Gastrocnemius medialis (tissue), 4 donors: ENCODE results near the gene PARN. TPM values are rescaled to one million over a fixed set of nuclear protein-coding genes. Genes with fewer than 3 reads are reported as not detected.
"Not testable (repeated sequence)": the region's sequence is repeated elsewhere in the genome, so short reads cannot be mapped to it uniquely, and the experiment has no call there.

ENCODE experiments used
- ATAC-seq, 2 donors: fragments of 150-250 bp; one replicate each; pipeline ENCODE4 v1.9.1; 2016
- DNase-seq, 2 donors: peaks; one replicate each; pipeline ENCODE4 v3.0.0-alpha.2; 2019
- H3K27ac ChIP-seq, 4 donors: fragments of 200-600 bp; sonication (generic); 1 replicate in 1 of 4; 2 replicates in 3 of 4; pipeline ENCODE4 v1.5.1; 2016 to 2018; ENCODE audit warnings: mild to moderate bottlenecking in 2 of 4, moderate library complexity in 1 of 4
- H3K27me3 ChIP-seq, 3 donors: fragments of 200-600 bp; sonication (generic) in 2 of 3; 1 replicate in 1 of 3; 2 replicates in 2 of 3; pipeline versions ENCODE4 v1.5.1 to v1.6.0; 2016 to 2019; ENCODE audit warnings: mild to moderate bottlenecking in 1 of 3, moderate library complexity in 1 of 3
- H3K36me3 ChIP-seq, 2 donors: fragments of 200-600 bp; sonication (generic) in 1 of 2; one replicate each; pipeline ENCODE4 v1.5.1; 2017 to 2018
- H3K4me1 ChIP-seq, 2 donors: fragments of 200-600 bp; sonication (generic) in 1 of 2; one replicate each; pipeline ENCODE4 v1.5.1; 2016 to 2017; ENCODE audit warnings: mild to moderate bottlenecking in 2 of 2
- H3K4me3 ChIP-seq, 4 donors: fragments of 200-600 bp; sonication (generic) in 3 of 4; 1 replicate in 1 of 4; 2 replicates in 3 of 4; pipeline ENCODE4 v1.5.1; 2016 to 2019; ENCODE audit warnings: mild to moderate bottlenecking in 2 of 4
- H3K9me3 ChIP-seq, 3 donors: fragments of 200-600 bp; sonication (generic) in 2 of 3; 1 replicate in 1 of 3; 2 replicates in 2 of 3; pipeline ENCODE4 v1.5.1; 2016 to 2019
- POLR2A ChIP-seq, 2 donors: fragments of 450-650 bp; IDR thresholded peaks; one replicate each; pipeline ENCODE4 v1.6.1; 2017; ENCODE audit warnings: antibody characterized with exemption in 2 of 2, mild to moderate bottlenecking in 2 of 2, moderate library complexity in 2 of 2
- in situ Hi-C, 4 donors: fragments of 200-750 bp; cut with MboI; loops; one replicate each; pipeline versions ENCODE4 v1.15.0 to v1.8.0; 2017; ENCODE audit warnings: low sequenced_read_pairs in 4 of 4
- intact Hi-C: fragments of 100-400 bp; cut with DNase I; formaldehyde crosslinking; loops from one replicate; pipeline ENCODE4 v1.15.1; 2023; ENCODE audit warnings: low total_unique reads
- total RNA-seq, 4 donors: library from RNA; depleted of rRNA; stranded (reverse); fragments of >200 nt; gene quantifications; one replicate each; pipeline versions ENCODE4 v1.1.0 to v1.2.3, GENCODE V29; 2016
- TF ChIP-seq, protein P1 (sequence below), 5 experiments: fragments of 450-650 bp in 3 of 5; fragments of 200-600 bp in 2 of 5; sonication (generic) in 2 of 5; IDR thresholded peaks in 4 of 5; conservative IDR thresholded peaks in 1 of 5; 1 replicate in 4 of 5; 2 replicates in 1 of 5; pipeline ENCODE4 v1.5.1; 2016 to 2019; ENCODE audit warnings: antibody characterized with exemption in 5 of 5, mild to moderate bottlenecking in 3 of 5, moderate library complexity in 3 of 5

PARN gene
- total RNA-seq, 4 donors from 2014 or later: 18.8 to 44.9 (median 31.2) TPM

DNA sequence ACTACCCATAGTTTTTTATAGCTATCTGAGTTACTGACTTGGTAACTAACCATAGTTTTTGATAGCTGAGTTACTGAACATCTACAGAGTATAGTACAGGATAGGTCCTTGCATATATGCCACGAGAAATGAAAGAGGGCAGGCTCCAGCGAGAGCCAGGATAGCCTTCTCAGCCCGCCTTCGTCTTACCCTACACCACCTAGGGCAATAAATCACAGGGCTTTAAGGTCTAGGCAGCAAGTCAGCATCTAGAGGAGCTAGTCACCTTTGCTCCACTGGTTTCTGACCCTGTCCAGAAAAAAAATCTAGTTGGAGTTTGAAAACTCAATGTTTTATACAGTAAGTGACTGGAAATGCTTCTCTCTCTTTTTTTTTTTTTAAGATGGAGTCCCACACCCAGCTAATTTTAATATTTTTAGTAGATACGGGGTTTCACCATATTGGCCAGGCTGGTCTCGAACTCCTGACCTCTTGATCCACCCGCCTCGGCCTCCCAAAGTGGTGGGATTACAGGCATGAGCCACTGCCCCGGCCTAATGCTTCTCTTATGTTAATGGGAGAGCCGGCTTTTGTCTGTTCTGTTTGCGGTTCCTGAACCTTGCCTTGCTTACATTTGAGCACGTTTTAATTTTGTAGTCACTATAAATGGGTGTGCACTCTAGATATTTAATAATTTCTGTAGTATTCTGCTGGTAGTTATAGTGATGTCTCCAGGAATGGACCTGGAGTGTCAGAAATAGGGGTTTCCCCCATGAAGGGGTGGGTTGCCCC, 5.5 kb upstream of the PARN start:
- in situ Hi-C loops: no loop called here
- H3K9me3 ChIP-seq: no peaks in the 10 kb centered on the region
- H3K4me1 ChIP-seq: peaks cover 34 to 35% of the 10 kb centered on the region in 2 donors
- H3K36me3 ChIP-seq: peaks cover 0 to 7% of the 10 kb centered on the region in 2 donors
- no peaks in the 10 kb centered on the region for H3K27me3 ChIP-seq
- no peak for TF ChIP-seq POLR2A (IDR thresholded peaks at IDR 0.05)
- TF ChIP-seq, protein P1, sequence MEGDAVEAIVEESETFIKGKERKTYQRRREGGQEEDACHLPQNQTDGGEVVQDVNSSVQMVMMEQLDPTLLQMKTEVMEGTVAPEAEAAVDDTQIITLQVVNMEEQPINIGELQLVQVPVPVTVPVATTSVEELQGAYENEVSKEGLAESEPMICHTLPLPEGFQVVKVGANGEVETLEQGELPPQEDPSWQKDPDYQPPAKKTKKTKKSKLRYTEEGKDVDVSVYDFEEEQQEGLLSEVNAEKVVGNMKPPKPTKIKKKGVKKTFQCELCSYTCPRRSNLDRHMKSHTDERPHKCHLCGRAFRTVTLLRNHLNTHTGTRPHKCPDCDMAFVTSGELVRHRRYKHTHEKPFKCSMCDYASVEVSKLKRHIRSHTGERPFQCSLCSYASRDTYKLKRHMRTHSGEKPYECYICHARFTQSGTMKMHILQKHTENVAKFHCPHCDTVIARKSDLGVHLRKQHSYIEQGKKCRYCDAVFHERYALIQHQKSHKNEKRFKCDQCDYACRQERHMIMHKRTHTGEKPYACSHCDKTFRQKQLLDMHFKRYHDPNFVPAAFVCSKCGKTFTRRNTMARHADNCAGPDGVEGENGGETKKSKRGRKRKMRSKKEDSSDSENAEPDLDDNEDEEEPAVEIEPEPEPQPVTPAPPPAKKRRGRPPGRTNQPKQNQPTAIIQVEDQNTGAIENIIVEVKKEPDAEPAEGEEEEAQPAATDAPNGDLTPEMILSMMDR (IDR thresholded peaks at IDR 0.05 in 4 of 5, conservative IDR thresholded peaks at IDR 0.05 in 1 of 5): no peak
- intact Hi-C loops: no loop called here
- no peak overlapping the region for H3K4me3 ChIP-seq
- ATAC-seq (no peak), DNase-seq (no peak)
- peak overlapping the region in 3 of 4 donors; percentile 23 to 57 (median 54) for H3K27ac ChIP-seq

DNA sequence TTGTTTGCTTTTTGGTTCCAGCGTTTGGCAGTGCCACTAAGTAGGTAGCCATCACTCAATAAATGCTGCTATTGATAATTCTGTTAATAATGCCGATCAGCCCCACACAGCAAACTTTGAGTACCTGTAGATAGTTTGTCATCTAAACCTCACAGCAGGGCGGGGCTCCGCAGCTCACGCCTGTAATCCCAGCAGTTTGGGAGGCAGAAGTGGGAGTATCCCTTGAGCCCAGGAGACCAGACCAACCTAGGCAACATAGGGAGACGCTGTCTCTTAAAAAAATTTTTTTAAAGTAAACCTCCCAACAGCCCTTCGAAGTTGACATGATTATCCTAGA, 4.3 kb upstream of the PARN start:
- peaks cover 0 to 7% of the 10 kb centered on the region in 2 donors for H3K36me3 ChIP-seq
- H3K9me3 ChIP-seq: no peaks in the 10 kb centered on the region
- DNase-seq (no peak), ATAC-seq (no peak)
- intact Hi-C loops (loop anchor here (5.0 kb wide), 3 partner anchors 332 to 712 kb away; partner anchors contain the start of gene ERCC4), in situ Hi-C loops (no loop called here)
- H3K4me3 ChIP-seq: peak overlapping the region; percentile 90 to 97 (median 96)
- peaks cover 36 to 38% of the 10 kb centered on the region in 2 donors for H3K4me1 ChIP-seq
- H3K27me3 ChIP-seq: no peaks in the 10 kb centered on the region
- peak overlapping the region; percentile 98 to 99 (median 98) for H3K27ac ChIP-seq
- TF ChIP-seq, protein P1 (IDR thresholded peaks at IDR 0.05 in 4 of 5, conservative IDR thresholded peaks at IDR 0.05 in 1 of 5): no peak
- TF ChIP-seq POLR2A (IDR thresholded peaks at IDR 0.05): no peak

DNA sequence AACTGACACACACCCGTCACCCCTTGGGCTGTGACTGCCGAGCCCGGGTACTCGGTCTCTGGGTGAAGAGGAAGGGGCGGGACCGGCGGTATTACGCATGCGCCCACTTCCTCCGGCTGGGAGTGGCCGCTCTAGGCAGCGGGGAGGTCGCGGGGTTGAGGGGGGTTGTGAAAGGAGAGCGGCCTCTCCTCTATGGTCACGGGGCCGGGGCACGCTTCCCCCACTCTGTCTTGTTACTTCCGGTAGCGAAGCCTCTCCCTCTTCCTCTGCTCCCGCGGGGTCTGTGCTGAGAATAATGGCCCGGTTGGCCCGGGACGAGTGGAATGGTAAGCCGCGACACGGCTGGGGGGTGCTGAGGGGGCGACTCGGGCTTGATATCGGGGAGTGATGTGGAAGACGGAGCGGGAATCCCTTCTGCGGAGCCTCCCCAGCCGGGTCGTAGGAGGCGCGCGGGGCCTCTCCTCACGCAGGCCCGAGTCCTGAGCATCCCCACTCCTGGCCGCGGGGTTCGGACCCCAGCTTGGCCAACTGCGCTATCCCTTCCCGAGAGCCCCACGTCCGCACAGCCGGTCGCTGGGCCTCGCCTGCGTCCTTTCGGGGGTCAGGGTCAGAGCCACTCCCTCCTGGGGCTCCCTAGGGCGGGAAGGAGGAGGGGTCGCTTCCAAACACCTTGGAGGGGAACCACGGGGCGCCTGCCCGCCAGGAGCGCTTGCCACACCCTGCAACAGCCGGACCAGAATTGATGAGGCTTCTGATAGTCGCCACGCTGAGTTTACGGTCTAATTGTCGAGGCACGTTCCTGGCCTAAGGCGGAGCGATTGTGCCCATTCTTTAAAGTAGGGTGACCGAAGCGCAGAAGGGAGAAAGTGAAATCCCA, 2.9 kb upstream of the PARN start, which contains the start of gene BFAR:
Gene BFAR, plus strand, starts transcription at position 259 of the 877 bp plus-strand sequence. CDS start 11,396 bp downstream, outside the sequence.
- peak; percentile 84 to 85 for ATAC-seq
- Histone ChIP-seq H3K4me3 (peak within 1 kb of the TSS; percentile 90 to 97 (median 96)), H3K4me1 (peaks cover 44 to 45% of the 10 kb centered on the region in 2 donors), H3K27me3 (no peaks in the 10 kb centered on the region), H3K36me3 (peaks cover 0 to 6% of the 10 kb centered on the region in 2 donors), H3K9me3 (no peaks in the 10 kb centered on the region), H3K27ac (peak within 1 kb of the TSS; percentile 98 to 99 (median 98))
- TF ChIP-seq, protein P1 (IDR thresholded peaks at IDR 0.05 in 4 of 5, conservative IDR thresholded peaks at IDR 0.05 in 1 of 5): no peak
- peak; percentile 99 for TF ChIP-seq POLR2A (IDR thresholded peaks at IDR 0.05)
- DNase-seq: peak; percentile 99
- intact Hi-C loops (loop anchor here (5.0 kb wide), 3 partner anchors 331 to 711 kb away; partner anchors contain the start of gene ERCC4), in situ Hi-C loops (no loop called here)

DNA sequence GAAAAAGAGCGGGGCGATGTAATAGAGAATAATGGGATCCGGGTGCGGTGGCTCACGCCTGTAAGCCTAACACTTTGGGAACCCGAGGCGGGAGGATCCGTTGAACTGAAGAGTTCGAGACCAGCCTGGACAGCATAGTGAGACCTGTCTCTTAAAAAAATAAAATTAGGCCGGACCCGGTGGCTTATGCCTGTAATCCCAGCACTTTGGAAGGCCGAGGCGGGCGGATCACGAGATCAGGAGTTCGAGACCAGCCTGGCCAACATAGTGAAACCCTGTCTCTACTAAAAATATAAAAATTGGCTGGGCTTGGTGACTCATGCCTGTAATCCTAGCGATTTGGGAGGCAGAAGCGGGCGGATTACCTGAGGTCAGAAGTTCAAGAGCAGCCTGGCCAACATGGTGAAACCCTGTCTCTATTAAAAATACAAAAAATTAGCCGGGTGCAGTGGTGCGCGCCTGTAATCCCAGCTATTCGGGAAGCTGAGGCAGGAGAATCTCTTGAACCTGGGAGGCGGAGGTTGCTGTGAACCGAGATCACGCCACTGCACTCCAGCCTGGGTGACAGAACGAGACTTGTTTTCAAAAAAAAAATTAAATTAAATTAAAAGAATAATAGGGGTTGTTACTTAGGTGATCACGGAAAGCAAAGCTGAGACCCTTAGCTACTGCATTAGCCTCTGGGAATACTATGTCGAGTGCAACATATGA, 715 bp upstream of the PARN start:
- H3K4me1 ChIP-seq: peaks cover 33 to 36% of the 10 kb centered on the region in 2 donors
- intact Hi-C loops: loop anchor here (5.0 kb wide), 3 partner anchors 328 to 708 kb away; partner anchors contain the start of gene ERCC4
- H3K27me3 ChIP-seq, DNase-seq, in situ Hi-C loops, ATAC-seq, H3K9me3 ChIP-seq: not testable (repeated sequence)
- peak overlapping the region; percentile 89 to 99 (median 96) for H3K27ac ChIP-seq
- H3K4me3 ChIP-seq: peak overlapping the region; percentile 73 to 92 (median 87)
- H3K36me3 ChIP-seq: peaks cover 0 to 27% of the 10 kb centered on the region in 2 donors
